NCI-H1105 treated with DMSO at 0.1 percent for 48 hours (cell line): ENCODE data around the gene HENMT1.
"Not testable (repeated sequence)": the region's sequence is repeated elsewhere in the genome, so short reads cannot be mapped to it uniquely, and the experiment has no call there.

Source experiments
- DNase-seq: peaks from one replicate; lab custom pipeline; 2025; lab: John Stamatoyannopoulos, UW

Gene HENMT1

GRCh38 chr1:108661030-108661609, at the start of gene HENMT1:
Gene HENMT1 (minus strand): TSS chr1:108661093. CDS start chr1:108659884, 1,209 bp downstream.
- DNase-seq = no peak

- no peak for DNase-seq
Observed at GRCh38 chr1:108708691-108709660, 48.1 kb upstream of the HENMT1 start.

GRCh38 chr1:108706643-108707042, 45.8 kb upstream of the HENMT1 start:
- no peak for DNase-seq

- DNase-seq = no peak
Observed at GRCh38 chr1:108704496-108704895, 43.6 kb upstream of the HENMT1 start.

GRCh38 chr1:108703939-108704338, 43.0 kb upstream of the HENMT1 start:
- DNase-seq = no peak

GRCh38 chr1:108702109-108702508, 41.2 kb upstream of the HENMT1 start:
- DNase-seq = not testable (repeated sequence)

- no peak for DNase-seq
Observed at GRCh38 chr1:108701176-108701849, 40.4 kb upstream of the HENMT1 start.

- no peak for DNase-seq
Observed at GRCh38 chr1:108699375-108700332, 38.8 kb upstream of the HENMT1 start.

- no peak for DNase-seq
Observed at GRCh38 chr1:108695535-108695934, 34.6 kb upstream of the HENMT1 start.

GRCh38 chr1:108692724-108693655, 32.1 kb upstream of the HENMT1 start:
- DNase-seq = peak; percentile 71

GRCh38 chr1:108691942-108692723, 31.2 kb upstream of the HENMT1 start, which contains the start of gene PRPF38B:
Gene PRPF38B (plus strand): TSS chr1:108692310. CDS start chr1:108692592, 282 bp downstream.
- peak; percentile 92 for DNase-seq

GRCh38 chr1:108691128-108691941, 30.4 kb upstream of the HENMT1 start:
- no peak for DNase-seq

- no peak for DNase-seq
Observed at GRCh38 chr1:108686614-108687313, 25.9 kb upstream of the HENMT1 start.

GRCh38 chr1:108685529-108685928, 24.6 kb upstream of the HENMT1 start:
- DNase-seq = no peak

GRCh38 chr1:108681701-108682100, 20.8 kb upstream of the HENMT1 start:
- not testable (repeated sequence) for DNase-seq

GRCh38 chr1:108679586-108680213, 18.8 kb upstream of the HENMT1 start:
- DNase-seq = no peak

GRCh38 chr1:108678706-108679105, 17.8 kb upstream of the HENMT1 start:
- DNase-seq = no peak
